ENCODE measurements around the gene ZNF385B.

DNA sequence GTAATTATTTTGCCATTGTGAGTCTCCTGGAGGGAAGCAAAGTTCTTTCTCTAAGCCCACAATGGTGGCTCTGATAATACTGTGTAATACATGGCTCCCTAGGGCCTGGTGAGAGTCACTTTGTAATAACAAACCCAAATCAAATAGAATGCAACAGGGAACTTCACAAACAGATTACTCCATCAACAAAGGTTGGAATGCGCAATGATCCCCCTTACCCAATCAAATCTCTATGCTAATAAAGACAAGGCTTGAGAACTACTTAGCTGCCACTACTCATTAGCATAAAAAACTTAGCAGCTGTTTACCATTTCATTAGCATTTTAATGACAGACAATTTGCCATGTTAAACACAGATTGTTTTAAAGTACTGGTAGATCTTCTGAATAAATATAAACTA is 311.2 kb downstream of the ZNF385B start:
- TF ChIP-seq TAF1 (IDR thresholded peaks at IDR 0.05; ENCODE audit: borderline replicate concordance, low read depth, low read length) (no peak), FOXM1 (IDR thresholded peaks at IDR 0.05; ENCODE audit: low read depth) (no peak), SMC3 (IDR thresholded peaks at IDR 0.05; ENCODE audit: low read depth, low read length) (no peak), MEF2A (IDR thresholded peaks at IDR 0.05; ENCODE audit: borderline replicate concordance, low read depth) (no peak), CTCF (IDR thresholded peaks at IDR 0.05) (no peak), POLR2AphosphoS5 (IDR thresholded peaks at IDR 0.05; ENCODE audit: low read depth, low read length) (no peak), MAX (IDR thresholded peaks at IDR 0.05; ENCODE audit: low read depth) (no peak)
- TF ChIP-seq, protein P1, sequence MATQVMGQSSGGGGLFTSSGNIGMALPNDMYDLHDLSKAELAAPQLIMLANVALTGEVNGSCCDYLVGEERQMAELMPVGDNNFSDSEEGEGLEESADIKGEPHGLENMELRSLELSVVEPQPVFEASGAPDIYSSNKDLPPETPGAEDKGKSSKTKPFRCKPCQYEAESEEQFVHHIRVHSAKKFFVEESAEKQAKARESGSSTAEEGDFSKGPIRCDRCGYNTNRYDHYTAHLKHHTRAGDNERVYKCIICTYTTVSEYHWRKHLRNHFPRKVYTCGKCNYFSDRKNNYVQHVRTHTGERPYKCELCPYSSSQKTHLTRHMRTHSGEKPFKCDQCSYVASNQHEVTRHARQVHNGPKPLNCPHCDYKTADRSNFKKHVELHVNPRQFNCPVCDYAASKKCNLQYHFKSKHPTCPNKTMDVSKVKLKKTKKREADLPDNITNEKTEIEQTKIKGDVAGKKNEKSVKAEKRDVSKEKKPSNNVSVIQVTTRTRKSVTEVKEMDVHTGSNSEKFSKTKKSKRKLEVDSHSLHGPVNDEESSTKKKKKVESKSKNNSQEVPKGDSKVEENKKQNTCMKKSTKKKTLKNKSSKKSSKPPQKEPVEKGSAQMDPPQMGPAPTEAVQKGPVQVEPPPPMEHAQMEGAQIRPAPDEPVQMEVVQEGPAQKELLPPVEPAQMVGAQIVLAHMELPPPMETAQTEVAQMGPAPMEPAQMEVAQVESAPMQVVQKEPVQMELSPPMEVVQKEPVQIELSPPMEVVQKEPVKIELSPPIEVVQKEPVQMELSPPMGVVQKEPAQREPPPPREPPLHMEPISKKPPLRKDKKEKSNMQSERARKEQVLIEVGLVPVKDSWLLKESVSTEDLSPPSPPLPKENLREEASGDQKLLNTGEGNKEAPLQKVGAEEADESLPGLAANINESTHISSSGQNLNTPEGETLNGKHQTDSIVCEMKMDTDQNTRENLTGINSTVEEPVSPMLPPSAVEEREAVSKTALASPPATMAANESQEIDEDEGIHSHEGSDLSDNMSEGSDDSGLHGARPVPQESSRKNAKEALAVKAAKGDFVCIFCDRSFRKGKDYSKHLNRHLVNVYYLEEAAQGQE (IDR thresholded peaks at IDR 0.05; ENCODE audit: low read depth, low read length), result no peak
